ENCODE measurements around the gene CLDN16.

- TF ChIP-seq CTCF (IDR thresholded peaks at IDR 0.05) (no peak), POLR2A (IDR thresholded peaks at IDR 0.05) (no peak)
These were observed 2.0 kb upstream of the CLDN16 start for GRCh38 chr3:190385731-190386688.
